GM12878 (cell line): ENCODE measurements around the gene ASCC1. TPM values are rescaled to one million over a fixed set of nuclear protein-coding genes. Genes with fewer than 3 reads are reported as not detected.

ENCODE experiments used
- ATAC-seq: fragments of 200-7000 bp; cut with Tn5 transposase; 3 replicates; pipeline ENCODE4 v1.9.1; 2020; ENCODE audit warnings: mild to moderate bottlenecking, moderate library complexity
- BruUV-seq: library from RNA; stranded (reverse); fragments of 400-500 nt; replicated peaks from 2 replicates; lab custom pipeline; 2021; lab: Mats Ljungman, UMichigan
- CTCF ChIA-PET: fragments of 300-600 bp; sonication (Branson Sonifier 250); formaldehyde crosslinking; extraction: SDS; loops from one replicate; lab custom pipeline; 2021; ENCODE audit warnings: inconsistent platforms; lab: Yijun Ruan, JAX
- POLR2A ChIA-PET: fragments of 350-600 bp; formaldehyde crosslinking; extraction: SDS; loops from one replicate; lab custom pipeline; 2021; ENCODE audit warnings: inconsistent platforms; lab: Charles Lee
- RAD21 ChIA-PET: fragments of 300-600 bp; sonication (Branson Sonifier 250); formaldehyde crosslinking; loops from one replicate; lab custom pipeline; 2023; ENCODE audit warnings: antibody characterized with exemption; ENCODE audit not compliant: unreplicated experiment; lab: Charles Lee
- SMC1A ChIA-PET: fragments of 300-600 bp; sonication (Branson Sonifier 250); formaldehyde crosslinking; loops from one replicate; lab custom pipeline; 2023; ENCODE audit not compliant: unreplicated experiment, uncharacterized antibody; lab: Charles Lee
- DNase-seq: peaks from one replicate; pipeline ENCODE4 v3.0.0-alpha.2; 2011; ENCODE audit warnings: low read depth, low spot score
- FAIRE-seq: peaks from 3 replicates; lab custom pipeline; 2011; peaks lifted over from hg19 to GRCh38; lab: Jason Lieb, UNC
- H2AFZ ChIP-seq: 2 replicates; pipeline ENCODE4 v1.6.0; 2011; ENCODE audit warnings: low read depth, low read length, control low read depth; ENCODE audit not compliant: control insufficient read depth
- H3K27ac ChIP-seq: 2 replicates; pipeline ENCODE4 v1.5.1; 2011; ENCODE audit warnings: control low read depth; ENCODE audit not compliant: control insufficient read depth, insufficient read depth
- H3K27me3 ChIP-seq, 2 experiments: replicated peaks in 1 of 2; 2 replicates each; pipeline versions ENCODE4 v1.6.0 to v1.6.1; 2011; ENCODE audit warnings: low read length in 1 of 2; ENCODE audit not compliant: control insufficient read depth in 2 of 2, insufficient read depth in 2 of 2
- H3K36me3 ChIP-seq, 2 experiments: 2 replicates each; pipeline ENCODE4 v1.5.1; 2011; ENCODE audit warnings: low read length in 1 of 2; ENCODE audit not compliant: control insufficient read depth in 2 of 2, insufficient read depth in 2 of 2
- H3K4me1 ChIP-seq: 2 replicates; pipeline ENCODE4 v1.6.1; 2011; ENCODE audit warnings: mild to moderate bottlenecking, low read length, moderate library complexity, mixed read lengths; ENCODE audit not compliant: control insufficient read depth, insufficient read depth
- H3K4me2 ChIP-seq: 2 replicates; pipeline ENCODE4 v1.6.0; 2011; ENCODE audit warnings: control low read depth; ENCODE audit not compliant: control insufficient read depth, insufficient read depth
- H3K4me3 ChIP-seq: fragments of 200-600 bp; sonication (generic); 2 replicates; pipeline ENCODE4 v1.5.1; 2016
- H3K79me2 ChIP-seq: 2 replicates; pipeline ENCODE4 v1.6.0; 2011; ENCODE audit warnings: low read length; ENCODE audit not compliant: control insufficient read depth, insufficient read depth
- H3K9ac ChIP-seq: 2 replicates; pipeline ENCODE4 v1.8.0; 2011; ENCODE audit warnings: low read length, control low read depth, mixed read lengths; ENCODE audit not compliant: control insufficient read depth, insufficient read depth
- H3K9me3 ChIP-seq: replicated peaks from 3 replicates; pipeline ENCODE4 v1.5.1; 2011; ENCODE audit warnings: mild to moderate bottlenecking, low read length; ENCODE audit not compliant: control insufficient read depth, insufficient read depth
- H4K20me1 ChIP-seq: 2 replicates; pipeline ENCODE4 v1.6.0; 2011; ENCODE audit not compliant: control insufficient read depth, insufficient read depth
- CHD2 ChIP-seq: IDR thresholded peaks from 2 replicates; pipeline ENCODE4 v1.6.1; 2011; ENCODE audit warnings: low read depth, low read length, improper control_type of control experiment, borderline replicate concordance
- FOXM1 ChIP-seq: IDR thresholded peaks from 2 replicates; pipeline ENCODE4 v1.6.1; 2012; ENCODE audit warnings: low read depth, mild to moderate bottlenecking, inconsistent platforms, low read length, moderate library complexity
- GABPA ChIP-seq: IDR thresholded peaks from 2 replicates; pipeline ENCODE4 v1.6.1; 2014; ENCODE audit warnings: antibody characterized with exemption, low read depth, mild to moderate bottlenecking, inconsistent platforms
- IKZF1 ChIP-seq: fragments of 450-650 bp; conservative IDR thresholded peaks from 2 replicates; pipeline ENCODE4 v1.6.1; 2017; ENCODE audit warnings: antibody characterized with exemption, mild to moderate bottlenecking
- IKZF2 ChIP-seq, 2 experiments: fragments of 450-650 bp; IDR thresholded peaks; 2 replicates each; pipeline ENCODE4 v1.6.1; 2017; ENCODE audit warnings: mild to moderate bottlenecking in 2 of 2, moderate library complexity in 2 of 2
- JUND ChIP-seq: IDR thresholded peaks from 2 replicates; pipeline ENCODE4 v1.6.1; 2012; ENCODE audit warnings: low read depth, mild to moderate bottlenecking, low read length, improper control_type of control experiment, moderate library complexity
- KAT2A ChIP-seq: conservative IDR thresholded peaks from 2 replicates; pipeline ENCODE4 v1.6.1; 2011; ENCODE audit warnings: low read depth, low read length; ENCODE audit not compliant: control insufficient read depth
- MXI1 ChIP-seq: fragments of 150-350 bp; IDR thresholded peaks from 2 replicates; pipeline ENCODE4 v1.6.1; 2011; ENCODE audit warnings: low read depth, mild to moderate bottlenecking, inconsistent platforms, low read length, improper control_type of control experiment
- NFIC ChIP-seq: IDR thresholded peaks from 2 replicates; pipeline ENCODE4 v1.6.1; 2012; ENCODE audit warnings: low read depth, mild to moderate bottlenecking, inconsistent platforms, low read length, moderate library complexity
- PML ChIP-seq: IDR thresholded peaks from 2 replicates; pipeline ENCODE4 v1.6.1; 2012; ENCODE audit warnings: low read length, inconsistent platforms
- RAD51 ChIP-seq: fragments of 450-650 bp; IDR thresholded peaks from 2 replicates; pipeline ENCODE4 v1.6.1; 2016; ENCODE audit warnings: moderate library complexity, mild to moderate bottlenecking, inconsistent platforms
- SP1 ChIP-seq: IDR thresholded peaks from one replicate; pipeline ENCODE4 v1.6.1; 2011; ENCODE audit warnings: low read depth, low read length
- SPI1 ChIP-seq: IDR thresholded peaks from 2 replicates; pipeline ENCODE4 v1.6.1; 2011; ENCODE audit warnings: low read depth, mild to moderate bottlenecking, low read length, moderate library complexity, borderline replicate concordance; ENCODE audit not compliant: insufficient read depth
- ZNF207 ChIP-seq: fragments of 450-650 bp; IDR thresholded peaks from 2 replicates; pipeline ENCODE4 v1.6.1; 2014; ENCODE audit warnings: antibody characterized with exemption, mild to moderate bottlenecking, borderline replicate concordance
- WGBS: methylation state at CpG from one replicate; pipeline ENCODE4 v1.1.6; 2016; ENCODE audit warnings: low lambda C conversion rate; ENCODE audit not compliant: insufficient replicate concordance, insufficient coverage; ENCODE audit errors: missing lambda C conversion rate; 5-methylcytosine and 5-hydroxymethylcytosine counted together
- in situ Hi-C: fragments of 300-500 bp; cut with MboI; formaldehyde crosslinking; loops from 9 replicates; pipeline ENCODE4 v1.14.3; 2018; ENCODE audit warnings: mixed read lengths
- intact Hi-C: fragments of 100-400 bp; cut with micrococcal nuclease; formaldehyde crosslinking; loops from one replicate; pipeline ENCODE4 v1.14.2; 2022; ENCODE audit not compliant: unreplicated experiment
- polyA plus RNA-seq, 11 experiments: library from polyadenylated mRNA; depleted of rRNA in 4 of 11; unstranded in 6 of 11; stranded (reverse) in 5 of 11; fragments of >200 nt; fragmentation: Nextera tagmentation in 4 of 11; fragmentation: Illumina TruSeq in 1 of 11; extraction: Ambion mirVana in 4 of 11; extraction: Trizol in 1 of 11; gene quantifications; 1 replicate in 1 of 11; 2 replicates in 10 of 11; pipeline versions ENCODE4 v1.2.1 to v1.2.3, GENCODE V29; 2011 to 2016; ENCODE audit warnings: inconsistent platforms in 2 of 11, missing spikeins in 2 of 11, low read depth in 1 of 11
- total RNA-seq, 4 experiments: library from RNA; depleted of rRNA in 3 of 4; stranded (reverse); fragments of >200 nt in 3 of 4; fragmentation: Illumina TruSeq in 1 of 4; extraction: Trizol in 1 of 4; gene quantifications; 2 replicates each; pipeline versions ENCODE4 v1.2.1 to v1.2.3, GENCODE V29; 2013 to 2021
- TF ChIP-seq, protein P1 (sequence below): IDR thresholded peaks from 2 replicates; pipeline ENCODE4 v1.6.1; 2011; ENCODE audit warnings: mild to moderate bottlenecking, low read depth, low read length, moderate library complexity; ENCODE audit not compliant: insufficient replicate concordance

The ASCC1 gene
- total and polyA plus RNA-seq, 10 of the 15 experiments (the other 5 are each of a cell fraction or from before 2014, with no cell fraction given), result 23.3 to 80.6 (median 42.8) TPM

GRCh38 chr10:72146559-72147323 lies 69.3 kb downstream of the ASCC1 start (continued):
- TF ChIP-seq, protein P1, sequence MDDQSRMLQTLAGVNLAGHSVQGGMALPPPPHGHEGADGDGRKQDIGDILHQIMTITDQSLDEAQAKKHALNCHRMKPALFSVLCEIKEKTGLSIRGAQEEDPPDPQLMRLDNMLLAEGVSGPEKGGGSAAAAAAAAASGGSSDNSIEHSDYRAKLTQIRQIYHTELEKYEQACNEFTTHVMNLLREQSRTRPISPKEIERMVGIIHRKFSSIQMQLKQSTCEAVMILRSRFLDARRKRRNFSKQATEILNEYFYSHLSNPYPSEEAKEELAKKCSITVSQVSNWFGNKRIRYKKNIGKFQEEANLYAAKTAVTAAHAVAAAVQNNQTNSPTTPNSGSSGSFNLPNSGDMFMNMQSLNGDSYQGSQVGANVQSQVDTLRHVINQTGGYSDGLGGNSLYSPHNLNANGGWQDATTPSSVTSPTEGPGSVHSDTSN, result no peak
- TF ChIP-seq IKZF1, result no peak
- TF ChIP-seq PML, result no peak
- TF ChIP-seq NFIC, result no peak
- no peak for TF ChIP-seq KAT2A

DNA sequence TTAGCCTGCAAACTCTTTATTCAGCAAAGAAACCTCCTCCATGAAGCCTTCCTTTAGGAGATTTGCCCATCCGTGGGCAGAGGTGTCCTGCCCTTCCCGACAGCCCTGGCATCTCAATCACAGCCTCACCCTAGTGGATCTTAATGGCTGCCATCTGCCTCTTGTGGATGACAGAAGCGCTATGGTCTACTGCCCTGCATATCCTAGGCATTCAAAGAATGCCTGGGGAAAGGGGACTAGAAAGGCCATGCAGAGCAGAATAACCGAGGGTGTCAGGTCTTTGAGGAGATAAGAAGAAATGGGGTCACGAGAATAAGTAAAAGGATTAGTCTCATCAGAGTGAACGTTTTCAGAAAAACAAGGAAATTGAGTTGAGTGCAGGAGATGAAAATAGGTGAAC lies 70.0 kb downstream of the ASCC1 start:
- ChIA-PET RAD21 (no interaction called here), SMC1A (interaction anchor here (0.7 to 1.6 kb wide), 3 partner anchors 14 to 72 kb away, joined by 3 to 5 read pairs (median 3); no protein-coding TSS in a partner anchor)
- no peak overlapping the region for H3K4me2 ChIP-seq
- FAIRE-seq (no peak), ATAC-seq (no peak)
- H2AFZ ChIP-seq, result no peak overlapping the region
- TF ChIP-seq MXI1, result no peak
- TF ChIP-seq FOXM1, result no peak
- TF ChIP-seq SP1, result no peak
- no peak for TF ChIP-seq JUND
- TF ChIP-seq ZNF207, result no peak
- no peak for TF ChIP-seq RAD51
- no peak for TF ChIP-seq GABPA
- no peak for TF ChIP-seq SPI1
- no peak for TF ChIP-seq CHD2
- TF ChIP-seq IKZF2 (IDR thresholded peaks at IDR 0.05), result no peak
- TF ChIP-seq, all 136 proteins: peak for 0
- DNase-seq, result no peak
- H3K4me3 ChIP-seq, result no peak overlapping the region
- intact Hi-C loops (no loop called here), in situ Hi-C loops (no loop called here)
- H3K79me2 ChIP-seq, result no peaks in the 10 kb centered on the region
- no peaks in the 10 kb centered on the region; a peak in 2 of 4 replicates for H3K36me3 ChIP-seq
- peaks cover 3% of the 10 kb centered on the region; the same call in 1 of the 2 replicates for H3K4me1 ChIP-seq
- no peaks in the 10 kb centered on the region for H3K27me3 ChIP-seq
- H3K27ac ChIP-seq, result no peak overlapping the region
- no peak overlapping the region for H3K9ac ChIP-seq
- POLR2A ChIA-PET, result no interaction called here
- H4K20me1 ChIP-seq, result no peaks in the 10 kb centered on the region
- H3K9me3 ChIP-seq, result no peaks in the 10 kb centered on the region; the same call in 2 of the 3 replicates
- CTCF ChIA-PET, result interaction anchor here (0.8 to 1.3 kb wide), 5 partner anchors 10 to 250 kb away, joined by 3 to 4 read pairs (median 4); no protein-coding TSS in a partner anchor
- 74% methylated on average over 6 of the region's 6 CpGs for WGBS
- no TSS peak for BruUV-seq
